Astrocyte of the cerebellum (primary cell): Measurements from ENCODE around the gene URAD.

Experiments
- DNase-seq: peaks from one replicate; pipeline ENCODE4 v3.0.0-alpha.2; 2011; ENCODE audit warnings: low read depth
- H3K4me3 ChIP-seq: 2 replicates; pipeline ENCODE4 v1.5.1; 2011; ENCODE audit warnings: mild to moderate bottlenecking, low read depth, low read length, moderate library complexity
- in situ Hi-C: cut with HindIII; loops from 2 replicates; pipeline ENCODE4 v1.10.0; 2017; ENCODE audit warnings: low sequenced_read_pairs
- TF ChIP-seq, protein P1 (sequence below): IDR thresholded peaks from 2 replicates; pipeline ENCODE4 v1.5.1; 2012; ENCODE audit warnings: low read length, low read depth, moderate library complexity, mild to moderate bottlenecking; ENCODE audit errors: missing control alignments

The URAD gene

DNA sequence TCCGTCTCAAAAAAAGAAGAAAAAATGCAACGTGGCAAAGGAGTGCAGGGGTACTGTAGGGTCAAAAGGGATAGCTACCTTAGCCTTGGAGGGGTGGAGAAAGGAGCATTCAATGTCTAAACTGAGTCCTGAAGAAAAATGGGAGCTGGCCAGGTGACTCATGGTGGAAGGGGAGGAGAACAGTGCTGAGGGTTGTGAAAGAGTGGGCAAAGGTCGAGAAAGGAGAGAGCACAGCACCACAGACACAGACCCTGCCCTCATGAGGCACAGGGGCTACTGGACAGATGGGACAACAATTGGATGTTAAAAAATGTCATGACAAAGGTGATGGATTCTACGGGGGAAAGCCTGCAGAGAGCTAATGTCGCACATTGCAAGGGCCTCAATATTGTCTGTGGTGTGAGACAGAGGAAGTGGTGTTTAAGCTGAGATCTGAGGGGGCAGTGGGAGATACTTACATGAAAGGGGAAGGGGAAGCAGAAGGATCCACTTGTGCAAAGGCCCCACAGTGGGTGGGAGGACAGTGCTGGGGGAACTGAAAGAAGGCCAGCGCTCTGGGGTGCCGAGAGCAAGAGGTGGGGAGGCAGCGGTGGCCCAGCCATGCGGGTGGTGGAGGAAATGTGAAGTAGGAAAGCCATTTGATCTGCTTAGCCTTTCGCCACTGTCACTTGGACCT, 42.9 kb upstream of the URAD start:
- TF ChIP-seq, protein P1, sequence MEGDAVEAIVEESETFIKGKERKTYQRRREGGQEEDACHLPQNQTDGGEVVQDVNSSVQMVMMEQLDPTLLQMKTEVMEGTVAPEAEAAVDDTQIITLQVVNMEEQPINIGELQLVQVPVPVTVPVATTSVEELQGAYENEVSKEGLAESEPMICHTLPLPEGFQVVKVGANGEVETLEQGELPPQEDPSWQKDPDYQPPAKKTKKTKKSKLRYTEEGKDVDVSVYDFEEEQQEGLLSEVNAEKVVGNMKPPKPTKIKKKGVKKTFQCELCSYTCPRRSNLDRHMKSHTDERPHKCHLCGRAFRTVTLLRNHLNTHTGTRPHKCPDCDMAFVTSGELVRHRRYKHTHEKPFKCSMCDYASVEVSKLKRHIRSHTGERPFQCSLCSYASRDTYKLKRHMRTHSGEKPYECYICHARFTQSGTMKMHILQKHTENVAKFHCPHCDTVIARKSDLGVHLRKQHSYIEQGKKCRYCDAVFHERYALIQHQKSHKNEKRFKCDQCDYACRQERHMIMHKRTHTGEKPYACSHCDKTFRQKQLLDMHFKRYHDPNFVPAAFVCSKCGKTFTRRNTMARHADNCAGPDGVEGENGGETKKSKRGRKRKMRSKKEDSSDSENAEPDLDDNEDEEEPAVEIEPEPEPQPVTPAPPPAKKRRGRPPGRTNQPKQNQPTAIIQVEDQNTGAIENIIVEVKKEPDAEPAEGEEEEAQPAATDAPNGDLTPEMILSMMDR = no peak
- H3K4me3 ChIP-seq = no peak overlapping the region
- in situ Hi-C loops = no loop called here
- no peak for DNase-seq

DNA sequence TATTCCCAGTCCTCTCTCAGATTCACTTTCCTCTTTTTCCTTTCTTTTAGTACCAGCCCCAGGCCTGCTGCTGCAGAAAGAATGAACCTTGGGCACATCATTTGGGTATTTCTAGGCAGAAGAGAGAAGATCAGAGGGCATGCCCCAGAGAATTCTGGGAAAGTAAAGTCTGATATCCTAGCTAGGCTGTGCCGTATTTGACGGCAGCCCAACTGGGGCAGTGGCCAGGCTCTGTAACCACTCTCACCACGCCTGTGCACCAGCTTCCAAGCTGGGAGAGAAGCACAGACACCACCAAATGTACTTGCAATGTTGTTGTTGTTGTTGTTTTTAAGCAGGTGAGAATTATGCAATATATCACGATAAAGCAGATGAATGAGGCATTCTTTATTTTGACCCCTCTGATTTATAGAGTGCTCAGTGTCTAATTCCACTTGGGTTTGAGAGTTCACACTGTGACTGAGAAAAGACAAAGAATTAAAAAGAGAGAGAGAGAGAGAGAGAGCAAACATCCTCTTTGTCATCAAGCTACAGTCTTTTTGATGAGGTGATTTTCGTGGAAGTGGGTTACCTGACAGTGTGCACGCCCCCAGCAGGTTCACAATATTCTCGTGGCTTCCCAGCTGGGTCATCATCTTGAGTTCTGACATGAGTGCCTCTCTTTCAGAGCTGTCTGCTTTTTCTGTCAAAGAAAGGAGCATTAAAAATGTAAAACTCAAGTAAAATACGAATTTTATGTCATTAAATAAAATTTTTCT, 39.3 kb upstream of the URAD start:
- no peak for DNase-seq
- no peak overlapping the region for H3K4me3 ChIP-seq
- in situ Hi-C loops = no loop called here
- TF ChIP-seq, protein P1 = no peak

DNA sequence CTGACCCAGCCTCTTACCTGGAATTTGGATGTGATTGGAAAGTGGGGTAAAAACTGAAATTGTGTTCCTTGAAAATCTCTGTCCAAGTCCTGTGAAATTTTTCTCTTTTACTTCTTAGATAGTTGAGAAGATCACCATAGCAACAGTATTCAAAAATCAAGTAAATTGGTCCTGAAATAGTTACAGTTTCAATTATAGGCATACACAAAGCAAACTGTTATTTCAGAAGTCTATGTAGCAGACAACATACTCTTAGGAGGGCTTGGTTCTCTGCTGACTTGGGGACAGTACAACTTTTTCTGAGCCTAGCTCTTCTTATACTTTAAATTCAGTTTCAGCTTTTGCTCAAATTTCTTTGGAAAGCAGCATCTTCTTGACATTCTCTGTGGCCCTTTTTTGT, 38.6 kb upstream of the URAD start:
- in situ Hi-C loops = no loop called here
- H3K4me3 ChIP-seq = no peak overlapping the region
- TF ChIP-seq, protein P1 = no peak
- no peak for DNase-seq

DNA sequence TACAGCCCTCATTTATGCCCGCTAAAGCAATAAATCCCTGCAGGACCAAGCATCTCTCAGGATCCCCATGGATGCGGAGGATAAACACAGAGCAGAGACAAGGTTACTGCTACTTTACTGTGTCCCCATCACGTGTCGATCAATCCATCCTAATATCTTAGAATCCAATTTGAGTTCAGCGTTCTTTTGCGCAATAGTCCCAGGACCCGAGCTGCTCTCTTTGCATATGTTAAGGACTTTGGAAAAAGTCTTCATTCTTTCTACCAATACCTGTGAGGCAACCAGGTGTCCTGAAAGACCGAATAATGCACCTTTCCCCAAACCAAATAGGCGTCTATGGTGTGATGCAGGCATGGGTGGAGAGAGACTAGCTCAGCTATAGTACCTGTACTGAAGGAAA, 38.0 kb upstream of the URAD start:
- TF ChIP-seq, protein P1 = no peak
- in situ Hi-C loops = no loop called here
- DNase-seq = no peak
- no peak overlapping the region for H3K4me3 ChIP-seq

DNA sequence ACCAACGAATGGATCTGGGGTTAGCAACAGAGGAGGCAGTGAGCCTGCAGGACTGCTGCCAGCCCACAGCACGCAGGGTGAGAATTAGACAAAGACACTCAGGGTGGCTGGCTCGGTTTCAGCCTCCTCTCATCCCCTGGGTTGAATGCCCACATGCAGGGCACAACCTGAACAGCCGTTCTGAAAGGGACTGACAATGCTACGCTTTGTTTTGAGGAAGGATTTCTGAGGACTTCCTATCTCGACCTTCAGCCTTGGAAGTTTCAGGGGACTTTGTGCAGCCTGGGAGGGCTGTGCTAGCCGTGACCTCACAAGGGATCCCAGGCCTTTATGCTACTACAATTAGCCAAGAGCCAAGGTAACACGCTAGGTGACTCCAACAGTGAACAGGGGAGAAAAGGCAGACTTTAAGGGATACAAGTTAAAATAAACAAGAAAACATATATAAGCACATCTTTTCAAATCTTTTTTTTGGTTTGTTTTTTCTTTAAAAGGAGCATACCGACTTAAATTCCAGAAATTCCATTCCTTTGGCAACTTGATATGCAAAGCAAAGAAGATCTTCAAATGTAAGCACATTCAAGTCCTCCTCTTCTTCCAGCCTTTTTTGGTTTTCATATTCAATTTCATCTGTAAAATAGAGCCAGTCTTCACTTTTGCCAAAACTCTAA, 34.5 kb upstream of the URAD start:
- in situ Hi-C loops = no loop called here
- TF ChIP-seq, protein P1 = no peak
- H3K4me3 ChIP-seq = no peak overlapping the region
- no peak for DNase-seq

DNA sequence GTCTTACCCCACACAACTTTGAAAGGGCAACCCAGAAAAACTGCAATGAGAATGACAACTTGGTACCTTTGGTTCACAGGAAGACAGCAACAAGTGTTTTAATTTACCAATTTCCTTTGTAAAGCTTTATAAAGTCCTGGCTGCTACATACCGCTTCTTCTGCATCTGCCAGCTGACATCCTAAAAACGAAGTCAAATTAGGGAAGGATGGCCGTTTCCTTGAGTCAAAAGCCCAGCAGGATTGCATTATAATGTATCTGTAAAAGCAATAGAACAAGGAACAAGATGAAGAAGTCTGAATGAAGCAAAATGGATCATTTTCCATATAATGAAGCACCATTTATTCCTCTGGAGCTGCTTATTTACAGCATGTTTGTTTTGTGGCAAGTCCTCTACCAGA, 25.8 kb upstream of the URAD start:
- no peak overlapping the region for H3K4me3 ChIP-seq
- in situ Hi-C loops = no loop called here
- TF ChIP-seq, protein P1 = no peak
- DNase-seq = no peak
